ENCODE results near the gene CRELD2.

The CRELD2 gene

DNA sequence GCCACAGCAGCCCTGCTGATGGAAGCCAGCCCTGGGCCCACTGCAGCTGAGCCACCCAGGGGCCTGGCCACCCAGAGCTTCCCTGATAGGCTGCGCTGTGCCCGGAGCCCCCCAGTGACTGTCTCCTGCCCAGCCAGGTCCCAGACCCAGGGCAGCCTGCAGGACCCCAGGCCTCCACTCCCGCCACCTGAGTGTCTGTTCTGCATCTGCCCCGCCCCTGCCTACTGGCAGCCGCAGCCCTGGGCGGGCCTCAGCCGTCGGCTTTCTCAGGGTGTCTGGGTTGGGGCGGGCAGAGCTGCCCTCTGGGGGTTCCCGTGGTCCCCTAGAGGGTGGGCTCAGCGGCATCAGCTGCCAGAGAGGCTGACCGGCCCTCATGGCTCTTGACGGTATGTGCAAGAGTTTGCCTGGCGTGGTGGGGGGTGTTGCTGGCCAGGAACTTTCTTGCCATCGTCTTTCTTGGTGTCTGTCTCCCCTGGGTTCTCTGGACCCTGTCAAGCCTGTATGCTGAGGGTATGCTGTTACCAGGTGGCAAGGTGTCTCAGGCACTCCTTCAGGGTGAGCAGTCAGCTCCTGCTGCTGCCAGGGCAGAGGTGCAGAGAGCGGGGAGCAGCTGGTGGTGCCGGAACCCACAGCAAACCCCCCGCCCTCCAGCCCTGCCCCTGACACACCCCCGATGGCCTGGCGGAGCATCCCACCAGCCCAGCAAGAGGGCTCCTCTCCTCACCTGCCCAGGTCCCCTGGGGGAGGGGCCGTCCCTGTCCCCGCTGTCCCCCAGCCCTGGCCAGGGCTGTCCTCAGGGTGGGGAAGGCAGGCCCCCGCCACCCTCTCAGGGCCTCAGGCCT is 29.9 kb downstream of the CRELD2 start:
- DNase-seq: no peak

DNA sequence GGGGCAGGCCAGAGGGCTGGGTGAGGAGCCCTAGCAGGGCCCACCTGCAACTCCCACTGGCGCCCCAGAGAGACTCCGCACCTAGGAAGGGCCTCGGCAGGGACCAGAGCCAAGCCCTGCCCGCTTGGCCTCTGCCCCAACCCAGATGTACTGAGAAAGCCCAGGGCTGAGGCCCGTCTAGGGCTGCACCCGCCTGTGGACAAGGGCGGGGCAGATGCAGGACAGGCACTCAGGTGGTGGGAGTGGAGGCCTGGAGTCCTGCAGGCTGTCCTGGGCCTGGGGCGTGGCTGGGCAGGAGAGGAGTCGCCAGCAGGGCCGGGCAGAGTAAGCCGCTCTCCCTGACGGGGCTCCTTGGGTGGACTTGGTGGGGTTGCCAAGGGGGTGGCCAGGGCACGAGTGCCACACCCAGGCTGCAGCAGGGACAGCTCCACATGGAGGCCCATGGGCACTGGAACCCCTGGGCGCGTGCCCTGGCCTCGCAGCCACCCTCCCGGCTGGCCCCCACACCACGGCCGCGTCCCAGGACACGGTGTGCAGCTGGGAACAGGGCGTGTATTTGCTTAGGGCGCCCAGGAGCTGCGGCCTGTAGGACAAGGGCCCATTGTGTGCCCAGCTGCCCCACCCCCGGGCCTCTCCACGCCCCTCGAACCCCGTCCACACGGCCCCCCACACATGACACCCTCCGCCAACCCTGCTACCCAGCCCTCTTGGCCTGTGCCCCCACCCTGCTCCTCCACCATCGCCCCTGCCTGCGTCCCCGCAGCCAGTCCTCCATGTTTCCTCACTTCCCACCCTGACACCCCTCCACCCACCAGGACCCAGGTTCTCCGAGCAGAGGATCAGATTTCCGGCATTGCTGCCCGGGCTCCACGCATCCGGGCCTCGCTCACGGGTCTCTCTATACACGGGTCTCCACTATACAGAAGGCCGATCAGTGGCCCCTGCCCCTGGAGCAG is 30.8 kb downstream of the CRELD2 start:
- DNase-seq: no peak

DNA sequence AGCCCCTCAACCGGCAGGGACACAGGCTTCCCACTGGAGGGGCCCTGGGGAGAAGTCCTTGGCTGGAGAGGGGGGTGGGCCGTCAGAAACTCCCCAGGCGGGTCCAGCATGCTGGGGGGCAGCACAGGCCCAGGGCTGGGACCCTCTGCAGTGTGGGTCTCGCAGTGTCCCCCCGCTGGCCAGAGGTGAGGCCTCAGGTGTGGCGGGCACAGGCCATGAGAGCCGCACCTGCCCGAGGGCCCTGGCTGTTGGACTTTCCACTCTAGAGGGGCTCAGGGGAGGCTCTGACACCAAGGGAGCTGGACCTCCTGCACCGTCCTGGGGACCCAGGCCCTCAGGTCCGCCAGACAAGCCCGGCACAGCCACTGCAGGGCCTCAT is 31.5 kb downstream of the CRELD2 start:
- DNase-seq: no peak

DNA sequence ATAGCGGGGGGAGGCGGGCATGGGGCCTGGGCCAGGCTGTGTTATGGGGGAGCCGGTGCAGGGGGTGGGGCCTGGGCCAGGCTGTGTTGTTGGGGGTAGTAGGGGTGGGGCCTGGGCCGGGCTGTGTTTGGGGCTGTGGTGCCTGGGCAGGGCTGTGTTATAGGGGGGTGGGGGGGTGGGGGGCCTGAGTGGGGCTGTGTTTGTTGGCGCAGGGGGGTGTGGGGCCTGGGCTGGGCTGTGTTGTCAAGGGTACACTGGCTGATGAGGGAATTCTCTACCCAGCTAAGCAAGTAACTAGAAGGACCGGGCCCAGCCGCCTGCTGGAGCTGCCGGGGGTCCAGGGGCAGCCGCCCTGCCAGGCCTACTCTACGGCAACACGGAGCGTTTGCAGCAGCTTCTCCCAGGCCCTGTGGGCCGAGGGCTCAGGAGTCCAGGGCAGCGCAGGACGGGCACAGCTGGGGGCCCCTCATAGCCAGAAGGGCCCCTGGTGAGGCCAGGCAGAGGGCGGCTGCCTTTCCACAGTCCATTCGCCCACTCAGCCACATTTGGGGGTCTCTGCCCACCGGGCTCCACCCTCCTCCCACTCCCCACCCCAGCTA is 32.1 kb downstream of the CRELD2 start:
- no peak for DNase-seq

DNA sequence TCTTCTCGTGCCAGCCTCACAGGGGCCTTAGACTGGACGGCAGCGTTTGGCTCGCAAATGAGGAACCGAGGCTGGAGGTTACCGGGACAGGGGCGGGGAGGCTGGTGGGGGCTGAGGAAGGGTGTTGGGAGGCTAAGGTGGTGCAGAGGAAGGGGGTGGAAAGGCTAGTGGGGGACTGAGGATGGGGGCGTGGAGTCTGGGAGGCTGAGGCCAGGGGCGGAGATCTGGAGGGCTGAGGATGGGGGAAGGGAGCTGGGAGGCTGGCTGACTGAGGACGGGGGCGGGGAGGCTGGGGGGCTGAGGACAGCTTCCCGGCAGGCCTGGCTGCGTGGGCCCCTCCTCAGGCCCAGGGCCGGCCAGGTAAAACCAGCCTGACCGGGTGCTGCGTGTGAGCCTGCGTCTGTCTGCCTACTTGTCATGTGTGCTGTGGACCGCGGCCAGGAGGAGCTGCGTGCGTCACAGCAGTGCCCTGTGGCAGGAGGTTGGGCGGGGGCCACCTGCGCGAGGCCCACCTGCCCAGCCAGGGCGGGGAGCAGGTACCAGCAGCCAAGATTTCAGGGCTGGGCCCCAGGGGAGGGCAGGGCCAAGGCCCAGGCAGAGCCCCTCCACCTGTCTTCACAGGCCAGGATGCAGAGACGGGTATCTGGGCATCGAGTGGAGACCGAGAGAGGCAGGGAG is 32.7 kb downstream of the CRELD2 start:
- peak; percentile 72 for DNase-seq

DNA sequence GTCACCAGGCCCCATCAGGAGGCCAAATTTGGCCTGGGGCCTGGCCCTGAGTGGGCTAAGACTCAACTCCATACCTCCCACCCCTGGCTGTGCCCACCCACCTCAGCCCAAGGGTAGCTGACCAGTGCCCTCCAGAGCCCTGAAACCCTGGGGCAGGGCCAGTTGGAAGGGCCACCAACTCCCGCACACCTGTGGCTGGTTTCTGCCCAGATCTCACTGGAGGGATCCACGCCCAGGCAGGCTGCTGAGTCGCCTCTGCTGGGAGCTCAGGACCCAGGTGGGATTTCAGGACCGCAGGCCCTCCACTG is 33.2 kb downstream of the CRELD2 start:
- no peak for DNase-seq

DNA sequence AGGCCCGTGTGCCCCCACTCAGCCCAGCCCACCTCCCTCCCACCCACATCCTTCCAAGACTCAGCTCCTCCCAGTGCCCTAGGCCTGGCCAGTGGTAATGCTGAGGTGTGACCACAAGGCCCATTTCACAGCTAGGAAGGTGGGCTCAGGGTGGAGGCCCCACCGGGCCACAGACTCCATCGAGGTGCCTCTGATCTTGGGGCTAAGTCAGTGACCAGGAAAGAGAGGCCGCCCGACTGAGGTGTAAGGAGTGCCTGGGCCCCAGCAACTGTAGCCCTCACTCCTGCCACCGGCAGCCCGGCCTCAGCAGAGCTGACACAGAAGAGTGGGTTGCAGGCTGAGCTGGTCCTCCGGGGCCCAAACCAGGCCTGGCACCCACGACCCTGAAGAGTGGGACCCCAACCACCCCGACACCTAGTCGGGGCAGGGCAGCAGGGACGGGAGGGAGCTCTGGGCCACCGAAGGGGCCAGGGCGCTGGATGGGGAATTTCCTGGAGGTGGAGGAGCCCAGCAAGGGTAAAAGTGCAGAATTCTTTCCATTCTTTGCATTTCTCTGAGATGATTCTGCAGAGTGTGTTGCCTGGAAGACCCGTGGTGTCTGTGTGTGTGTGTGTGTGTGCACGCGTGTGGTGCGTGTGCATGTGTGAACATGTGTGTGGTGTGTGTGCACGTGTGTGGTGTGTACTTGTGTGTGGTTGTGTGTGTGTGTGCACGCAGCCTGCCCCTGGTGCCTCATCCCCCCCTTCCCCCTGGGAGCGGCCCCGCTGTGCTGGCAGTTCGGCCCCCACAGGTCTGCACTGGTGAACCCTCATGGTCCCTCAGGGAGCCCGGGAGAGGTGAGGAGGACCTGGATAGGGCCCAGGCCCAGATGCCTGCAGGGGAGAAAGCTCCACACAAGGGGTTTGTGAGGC is 33.8 kb downstream of the CRELD2 start:
- no peak for DNase-seq

DNA sequence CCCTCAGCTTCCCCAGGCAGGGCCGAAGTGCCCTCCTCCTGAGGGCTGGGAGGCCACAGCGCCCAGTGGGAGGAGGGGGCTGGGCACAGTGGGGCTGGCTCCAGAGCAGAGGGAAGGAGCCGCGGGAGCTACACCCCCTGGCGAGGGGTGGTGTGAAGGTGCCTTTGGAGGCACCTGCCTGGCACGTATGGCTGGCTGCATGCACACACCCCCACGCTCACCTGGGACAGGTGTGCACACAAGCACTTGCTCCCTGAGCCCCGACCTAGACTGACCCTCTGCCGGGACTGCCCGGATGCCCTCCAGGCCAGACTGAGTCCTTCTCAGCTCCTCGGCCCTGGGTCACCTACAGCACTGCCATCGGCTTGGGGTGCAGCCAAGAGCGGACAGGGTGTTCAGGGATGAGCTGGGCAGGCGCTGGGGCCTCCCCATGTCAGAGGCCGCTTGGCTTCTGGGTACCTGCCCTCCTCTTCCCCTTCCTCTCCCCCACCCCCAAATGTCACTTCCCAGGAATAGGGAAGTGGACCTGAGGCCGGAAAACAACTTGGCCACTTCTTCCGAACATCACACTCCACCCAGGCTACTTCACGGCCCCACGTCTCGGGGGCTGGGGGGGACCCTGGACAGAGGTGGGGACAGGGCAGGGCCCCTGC is 34.7 kb downstream of the CRELD2 start:
- DNase-seq: no peak

DNA sequence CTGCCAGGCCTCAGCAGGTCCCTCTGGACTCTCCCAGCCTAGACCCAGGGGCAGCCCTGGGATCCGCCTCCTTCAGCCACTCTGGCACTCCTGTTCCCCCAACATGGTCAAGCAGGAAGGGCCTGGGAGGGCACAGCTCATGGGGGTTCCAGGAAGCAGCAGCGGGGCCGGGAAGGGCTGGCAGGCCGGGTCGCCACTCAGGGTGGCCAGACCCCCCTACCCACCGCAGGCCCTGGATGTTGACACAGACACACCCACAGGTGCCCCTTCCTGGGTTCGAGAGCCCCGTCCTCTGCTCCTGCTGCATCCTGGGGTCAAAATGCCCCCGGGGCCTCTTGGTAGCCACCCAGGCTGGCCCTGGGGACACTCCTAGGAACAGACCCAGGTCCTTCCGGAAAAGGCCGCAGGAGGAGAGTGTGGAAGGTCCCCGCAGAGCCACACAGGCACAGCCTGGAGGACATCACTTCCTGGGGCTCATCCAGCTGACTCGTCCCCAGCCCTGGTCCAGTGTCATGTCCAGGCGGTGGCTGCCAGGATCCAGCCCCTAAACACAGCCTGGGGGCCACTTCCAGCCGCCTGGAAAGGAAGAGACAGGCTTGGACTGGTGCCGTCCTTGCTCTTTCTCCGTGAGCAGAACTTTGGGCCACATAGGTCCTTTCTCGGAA is 35.4 kb downstream of the CRELD2 start:
- DNase-seq: no peak

DNA sequence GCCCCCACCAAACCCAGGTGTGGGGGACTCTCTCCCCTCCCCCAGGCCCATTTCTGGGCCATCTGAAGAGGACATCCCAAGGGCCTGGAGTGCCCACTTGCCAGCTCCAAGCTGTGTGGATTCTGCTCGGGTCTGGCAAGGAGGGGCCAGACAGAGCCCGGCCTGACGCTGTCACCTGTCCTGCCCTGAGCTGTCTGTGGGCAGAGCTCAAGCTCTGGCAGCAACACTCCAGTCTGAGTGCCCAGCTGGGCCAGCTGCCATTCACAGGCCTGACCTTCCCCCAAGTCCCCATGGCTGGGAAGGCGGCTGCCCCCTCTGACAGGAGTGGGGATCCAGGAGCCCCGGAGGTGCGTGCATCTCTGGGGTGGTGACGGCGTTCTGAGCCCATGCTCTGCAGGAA is 35.9 kb downstream of the CRELD2 start:
- DNase-seq: peak; percentile 33

DNA sequence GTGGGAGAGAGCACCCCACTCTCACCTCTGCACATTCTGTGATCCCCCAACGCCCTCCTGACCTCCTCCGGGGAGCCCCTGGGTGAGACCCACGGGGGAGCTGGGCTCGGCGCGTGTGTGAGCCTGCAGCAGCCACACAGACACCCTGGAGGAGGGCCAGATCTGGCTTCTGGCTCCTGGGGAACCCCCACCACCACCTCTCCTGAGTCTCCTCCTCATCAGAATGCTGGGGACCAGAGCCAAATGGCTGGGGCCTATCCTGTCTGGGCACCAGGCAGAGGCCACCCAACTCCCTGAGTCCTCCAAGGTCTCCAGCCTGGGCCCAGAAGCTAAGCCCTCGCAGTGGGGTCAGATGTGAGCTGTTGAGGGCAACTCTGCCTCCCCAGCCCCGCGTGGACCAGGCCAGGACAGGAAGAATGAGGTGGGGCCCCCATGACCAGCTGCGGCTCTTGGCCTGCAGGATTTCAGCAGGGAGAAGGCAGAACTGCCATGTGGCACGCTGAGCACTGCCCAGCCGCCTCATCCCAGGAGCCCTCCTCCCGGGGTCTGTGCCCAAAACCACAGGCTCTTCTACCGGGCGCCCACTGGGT is 36.7 kb downstream of the CRELD2 start:
- no peak for DNase-seq

DNA sequence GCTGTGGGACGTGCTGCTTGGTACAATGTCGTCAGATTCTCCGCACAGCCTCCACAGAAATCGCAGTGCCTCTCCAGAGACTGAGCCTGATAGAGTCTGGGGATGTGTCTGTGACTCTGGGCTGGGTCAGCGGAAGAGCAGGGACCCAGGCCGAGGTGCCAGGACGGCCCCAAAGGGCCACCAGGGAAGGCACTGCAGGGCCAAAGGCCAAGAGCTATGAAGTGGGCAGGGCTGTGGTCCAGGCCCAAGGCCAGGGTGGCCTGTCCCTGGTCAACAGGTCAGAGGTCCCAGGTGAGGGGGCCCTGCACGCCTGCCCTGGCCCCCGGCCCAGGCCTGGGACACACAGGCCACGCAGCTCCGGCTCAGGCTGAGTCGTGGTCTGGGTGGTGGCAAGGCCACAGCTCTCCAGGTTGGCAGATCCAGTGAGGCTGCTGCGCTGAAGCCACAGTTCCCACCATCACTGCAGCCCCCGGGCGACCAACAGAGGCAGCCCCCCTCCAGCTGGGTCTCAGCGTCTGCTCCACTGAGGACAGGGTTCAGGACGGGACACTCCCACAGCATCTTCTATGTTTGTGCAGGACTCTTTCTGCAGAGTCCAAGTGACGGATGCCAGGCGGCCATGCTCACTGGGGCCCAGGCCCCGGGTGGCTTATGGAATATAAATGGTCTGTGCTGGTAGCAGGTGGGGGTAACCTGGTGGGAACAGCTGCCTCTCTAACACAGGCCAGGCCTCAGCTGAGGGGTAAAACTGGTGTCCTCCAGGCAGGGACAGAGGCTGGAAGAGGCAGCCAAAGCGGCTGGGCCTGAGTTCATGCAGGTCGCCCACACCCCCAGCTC is 37.4 kb downstream of the CRELD2 start:
- no peak for DNase-seq

DNA sequence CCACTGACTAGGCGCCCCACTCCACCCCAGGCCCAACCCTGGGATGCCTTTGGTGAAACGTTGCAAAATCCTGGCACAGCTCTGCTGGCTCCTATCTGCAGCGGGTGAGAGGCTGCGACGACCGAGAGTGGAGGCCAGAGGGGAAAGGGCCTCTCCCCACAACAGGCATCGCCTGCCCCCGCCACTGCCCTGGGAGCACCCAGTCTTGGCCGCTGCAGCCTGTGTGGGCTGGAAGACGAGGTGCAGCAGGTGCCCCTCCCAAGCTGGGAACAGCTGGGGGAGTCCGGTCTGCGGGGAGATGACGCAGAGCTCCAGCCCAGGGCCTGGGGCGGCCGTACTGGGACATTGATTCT is 38.0 kb downstream of the CRELD2 start:
- no peak for DNase-seq

DNA sequence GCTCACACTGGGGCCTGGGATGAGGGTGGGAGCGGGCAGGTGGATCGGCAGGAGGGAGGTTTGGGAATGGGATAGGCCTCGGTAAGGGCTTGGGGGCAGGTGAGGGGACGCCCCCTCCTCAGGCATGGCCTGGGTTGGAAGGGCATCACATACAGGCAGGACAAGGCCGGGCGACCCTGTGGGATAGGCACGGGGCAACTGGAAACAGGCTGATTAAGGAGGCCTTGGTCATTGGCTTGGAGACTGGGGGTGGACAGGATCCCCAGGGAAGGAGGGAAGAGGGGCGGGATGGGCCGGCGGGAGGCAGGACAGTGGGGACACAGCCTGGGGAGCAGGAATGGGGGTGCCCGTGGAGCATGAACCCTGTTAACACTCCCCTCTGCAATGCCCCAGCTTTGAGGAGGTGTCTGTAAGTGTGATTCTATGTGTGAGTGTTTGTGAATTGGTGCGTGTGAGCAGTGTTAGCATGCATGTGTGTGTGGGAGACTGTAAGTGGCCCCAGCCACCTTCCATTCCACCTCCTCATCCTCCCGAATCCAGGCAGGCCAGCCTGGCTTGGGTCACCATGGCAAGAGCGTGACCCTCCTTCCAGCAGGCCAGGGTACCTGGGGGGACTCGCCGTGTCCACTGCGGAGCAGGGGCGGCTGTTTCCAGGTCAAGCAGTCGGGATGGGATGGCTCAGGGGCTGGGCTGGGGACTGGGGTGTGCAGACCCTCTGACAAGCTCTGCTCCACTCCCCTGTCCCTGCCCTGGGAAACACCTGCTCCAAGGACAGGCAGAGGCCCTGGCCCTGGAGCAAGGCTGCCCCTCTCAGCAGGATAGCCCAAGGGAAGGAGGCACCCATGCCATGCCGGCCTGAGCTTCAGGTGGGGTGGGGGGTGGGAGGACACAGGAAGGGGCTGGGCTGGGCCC is 38.7 kb downstream of the CRELD2 start:
- no peak for DNase-seq

DNA sequence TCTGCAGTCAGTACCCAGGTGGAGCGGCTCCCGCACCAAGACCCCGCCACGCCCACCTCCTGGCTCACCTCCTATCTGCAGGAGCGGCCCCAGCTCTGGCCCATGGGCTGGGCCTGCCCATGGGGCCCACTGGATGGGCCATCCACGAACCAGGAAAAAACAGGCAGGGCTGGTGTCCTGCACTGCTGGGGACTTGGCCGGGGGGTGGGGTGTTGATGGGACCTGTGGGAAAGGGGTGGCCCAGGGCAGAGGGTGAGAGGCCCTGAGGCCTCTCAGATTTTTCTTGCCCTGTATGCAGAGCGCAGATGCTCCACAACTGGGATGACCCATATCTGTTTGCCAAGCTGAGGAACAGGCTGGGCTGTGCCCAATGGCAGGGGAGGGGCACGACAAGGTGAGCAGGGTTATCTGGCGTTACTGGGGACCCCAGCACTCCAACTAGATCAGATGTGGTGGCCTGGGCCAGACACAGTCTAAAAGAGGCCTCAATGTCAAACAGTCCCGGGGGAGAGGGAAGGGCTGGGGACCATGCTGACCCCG is 39.5 kb downstream of the CRELD2 start:
- no peak for DNase-seq

DNA sequence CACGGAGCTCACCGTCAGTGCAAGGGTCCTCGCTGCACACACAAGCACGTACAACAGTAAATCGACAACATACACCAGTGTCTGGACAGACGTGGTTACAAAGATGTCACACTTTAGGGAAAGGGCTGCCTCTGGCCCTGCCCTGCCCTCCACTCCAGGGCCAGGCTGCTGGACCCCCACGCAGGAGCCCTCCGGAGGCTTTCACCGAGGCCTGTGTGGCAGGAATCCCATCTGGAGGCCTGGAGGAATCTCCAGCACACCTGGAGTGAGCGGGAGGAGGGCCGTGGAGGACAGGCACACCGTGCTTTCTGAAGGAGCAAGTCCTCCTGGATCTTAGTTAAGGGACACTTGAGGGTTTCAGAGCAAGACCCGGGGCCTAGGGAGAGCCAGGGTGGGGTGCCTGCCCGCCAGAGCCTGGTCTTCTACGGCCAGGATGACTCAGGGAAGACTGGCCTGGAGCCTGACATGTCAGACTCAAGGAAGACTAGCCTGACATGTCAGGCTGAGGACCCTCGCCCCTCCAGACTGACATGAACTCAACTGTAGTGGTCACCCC is 40.0 kb downstream of the CRELD2 start:
- DNase-seq: no peak

DNA sequence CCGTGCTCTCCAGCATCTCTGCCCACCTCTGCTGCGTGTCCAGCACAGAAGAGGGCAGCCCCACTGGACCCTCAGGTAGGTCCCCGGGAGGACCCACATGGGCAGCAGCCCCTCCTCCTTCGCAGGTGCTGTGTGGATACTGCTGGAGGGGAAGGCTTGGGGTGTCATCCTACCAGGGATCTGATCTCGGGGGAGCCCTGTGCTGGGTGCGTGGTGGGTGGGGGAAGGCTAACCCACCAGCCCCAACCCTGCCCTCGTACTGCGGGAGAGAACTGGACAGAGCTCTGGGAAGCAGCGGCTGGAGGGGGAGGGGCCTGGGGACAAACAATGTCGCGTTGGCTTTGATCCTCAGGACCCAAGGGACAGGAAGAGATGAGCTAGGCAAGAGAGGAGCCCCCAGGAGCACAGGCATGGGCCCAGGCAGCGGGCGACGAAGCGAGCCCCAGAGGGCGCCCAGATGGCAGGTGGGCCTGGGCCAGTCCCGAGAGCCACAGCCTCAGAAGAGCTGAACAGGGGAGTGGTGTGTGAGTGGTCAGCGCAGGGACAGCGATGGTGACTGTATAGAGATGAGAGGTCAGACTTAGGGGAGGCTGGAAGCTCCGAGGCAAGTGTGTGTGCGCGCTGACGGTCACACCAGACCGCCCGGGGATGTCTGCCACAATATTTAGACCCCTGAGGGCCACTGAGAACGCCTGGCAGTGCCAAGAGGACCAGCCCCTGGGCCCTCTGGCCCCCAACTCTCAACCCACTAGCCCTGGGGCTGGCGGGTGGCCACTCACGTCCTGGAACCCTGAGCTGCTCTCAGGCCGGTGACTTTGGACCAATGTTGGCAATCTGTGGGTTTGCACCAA is 40.7 kb downstream of the CRELD2 start:
- no peak for DNase-seq

Measured in SHP77 treated with DMSO at 0.1 percent for 48 hours (cell line).